Measurements from ENCODE around the gene TVP23C.

TVP23C gene

DNA sequence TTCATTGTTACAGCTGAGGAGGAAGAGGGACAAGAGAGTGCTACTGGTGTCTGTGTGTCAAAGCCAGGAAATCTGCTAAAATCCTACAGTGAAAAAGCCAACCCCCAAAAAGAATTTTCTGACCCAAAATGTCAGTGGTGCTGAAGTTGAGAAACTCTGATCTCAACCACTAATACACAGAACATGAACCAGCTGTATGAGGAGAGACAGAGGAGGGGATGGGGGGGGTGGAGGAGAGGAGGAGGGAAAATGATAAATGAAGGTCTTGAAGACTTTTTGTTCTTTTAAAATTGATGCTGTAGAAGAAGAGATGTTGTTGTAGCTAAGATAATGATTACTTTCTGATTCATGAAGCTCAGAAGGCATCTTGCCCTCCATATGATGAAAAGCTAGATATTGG, 68.5 kb downstream of the TVP23C start:
- no peak for DNase-seq

DNA sequence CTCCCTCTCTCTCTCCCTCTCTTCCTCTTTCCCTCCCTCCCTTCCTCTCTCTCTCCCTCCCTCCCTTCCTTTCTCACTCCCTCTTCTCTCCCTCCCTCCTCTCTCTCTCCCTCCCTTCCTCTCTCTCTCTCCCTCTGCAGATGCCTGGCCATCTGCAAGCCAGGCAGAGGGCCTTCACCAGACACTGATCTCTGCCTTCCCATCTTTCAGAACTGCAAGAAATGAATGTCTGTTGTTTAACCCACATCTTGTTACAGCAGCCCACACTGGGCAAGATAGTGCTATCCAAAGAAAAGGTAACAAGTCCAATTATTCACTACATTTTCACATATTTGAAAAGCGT, 69.6 kb downstream of the TVP23C start:
- DNase-seq = no peak

- no peak for DNase-seq
Observed at GRCh38 chr17:15492791-15493692, 70.2 kb downstream of the TVP23C start.

GRCh38 chr17:15492186-15492585, 71.1 kb downstream of the TVP23C start:
- DNase-seq = no peak

- DNase-seq = no peak
Observed at GRCh38 chr17:15490634-15491261, 72.5 kb downstream of the TVP23C start.

GRCh38 chr17:15488557-15488956, 74.7 kb downstream of the TVP23C start:
- DNase-seq = no peak

- DNase-seq = no peak
Observed at GRCh38 chr17:15485045-15485444, 78.2 kb downstream of the TVP23C start.

DNA sequence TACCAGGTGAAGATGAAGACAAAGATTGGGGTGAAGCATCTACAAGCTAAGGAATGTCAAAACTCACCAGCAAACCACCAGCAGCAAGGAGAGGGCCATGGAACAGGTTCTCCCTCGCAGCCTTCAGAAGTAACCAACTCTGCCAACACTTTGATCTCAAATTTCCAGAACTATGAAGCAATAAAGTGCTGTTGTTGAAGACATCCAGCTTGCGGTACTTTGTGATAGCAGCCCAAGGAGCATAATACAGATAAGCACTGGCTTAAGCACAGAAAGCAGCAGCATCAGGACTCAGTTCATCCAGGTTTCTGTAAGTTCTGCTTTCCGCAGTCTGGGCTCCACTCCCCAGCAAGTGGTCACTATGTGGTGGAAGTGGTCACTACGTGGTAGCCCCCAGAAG, 79.9 kb downstream of the TVP23C start:
- no peak for DNase-seq

GRCh38 chr17:15482476-15482875, 80.8 kb downstream of the TVP23C start:
- DNase-seq = no peak

DNA sequence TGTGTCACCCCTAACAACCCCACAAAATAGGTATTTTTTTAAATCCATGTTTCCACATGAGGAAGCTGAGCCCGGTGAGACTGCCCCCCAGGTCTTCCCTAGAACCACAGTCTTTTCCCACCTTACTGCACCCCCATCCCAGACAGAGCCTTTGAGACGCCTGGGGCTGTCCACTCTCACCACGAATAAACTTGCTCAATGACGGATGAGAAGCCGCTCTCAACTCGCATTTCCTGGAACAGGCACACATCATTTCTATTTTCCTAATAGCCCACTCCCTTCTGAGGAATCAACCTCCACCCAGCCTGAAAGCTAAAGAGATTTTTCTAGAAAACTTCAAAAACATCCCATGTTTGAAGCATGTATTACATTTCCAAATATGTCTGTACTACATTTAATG, 81.8 kb downstream of the TVP23C start:
- DNase-seq = no peak

GRCh38 chr17:15480204-15480603, 83.1 kb downstream of the TVP23C start:
- no peak for DNase-seq

DNA sequence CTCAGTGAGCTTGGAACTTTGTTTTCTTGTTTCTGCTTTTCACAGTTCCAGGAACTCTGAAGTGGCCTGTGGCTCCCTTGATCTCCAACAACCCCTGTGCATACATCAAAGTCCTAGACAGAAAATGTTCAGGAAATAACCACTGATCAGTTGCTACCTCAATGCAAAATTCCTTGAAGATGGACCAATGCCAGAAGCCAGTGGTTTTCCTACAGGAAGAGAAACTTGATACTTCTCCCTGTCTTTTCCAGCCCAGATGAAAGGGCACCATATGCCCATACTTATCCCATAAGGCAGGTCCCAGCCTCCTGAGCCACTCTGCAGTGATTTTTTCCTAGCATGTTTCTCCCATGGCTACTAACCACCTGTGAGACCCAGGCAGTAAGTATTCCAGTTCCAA, 83.6 kb downstream of the TVP23C start:
- DNase-seq = no peak

DNA sequence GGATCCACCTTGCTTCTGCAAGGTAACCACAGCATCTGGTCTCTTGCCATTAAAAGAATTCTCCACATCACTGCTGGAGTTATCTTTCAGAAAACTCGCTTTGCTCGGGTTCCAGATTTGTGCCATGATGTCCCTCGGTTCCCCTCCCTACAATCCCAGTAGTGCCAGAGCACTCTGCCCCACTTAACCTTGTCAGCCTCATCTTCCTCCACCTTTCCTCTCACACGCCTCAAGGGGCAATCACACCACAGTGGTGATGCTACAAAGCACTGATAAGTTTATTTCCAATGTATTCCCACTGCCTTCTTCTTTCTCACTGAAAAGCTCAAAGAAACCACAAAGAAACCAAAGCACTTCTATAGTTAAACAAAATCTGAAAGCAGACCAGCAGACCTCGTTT, 84.4 kb downstream of the TVP23C start:
- DNase-seq = no peak

GRCh38 chr17:15475631-15476354, 87.5 kb downstream of the TVP23C start:
- DNase-seq = no peak

GRCh38 chr17:15472891-15473290, 90.4 kb downstream of the TVP23C start:
- no peak for DNase-seq

- no peak for DNase-seq
Observed at GRCh38 chr17:15470536-15470935, 92.7 kb downstream of the TVP23C start.

GRCh38 chr17:15469260-15469659, 94.0 kb downstream of the TVP23C start:
- no peak for DNase-seq

- DNase-seq = no peak
Observed at GRCh38 chr17:15468126-15468525, 95.2 kb downstream of the TVP23C start.

DNA sequence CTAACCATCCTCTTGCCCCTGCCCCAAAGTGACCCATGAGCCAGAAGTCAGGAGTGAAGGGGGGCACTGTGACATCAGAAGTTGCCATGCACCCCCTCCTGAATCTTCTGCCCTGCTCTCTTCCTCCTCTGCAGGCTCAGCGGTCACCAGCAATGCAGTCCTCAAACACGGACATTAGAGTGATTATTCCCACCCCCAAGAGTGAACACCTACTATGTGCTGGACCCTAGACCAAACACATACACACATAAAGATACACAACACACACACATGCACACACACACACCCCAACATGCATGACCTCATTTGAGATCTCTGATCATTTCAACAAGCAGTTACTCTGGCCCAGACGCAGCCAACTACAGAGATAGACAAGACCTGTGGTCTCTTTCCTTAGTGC, 95.7 kb downstream of the TVP23C start, which contains the start of gene CDRT4:
CDRT4 (minus strand) TSS at position 30 of the 400 bp plus-strand sequence. CDS start 27,383 bp downstream, outside the sequence.
- DNase-seq = no peak

DNA sequence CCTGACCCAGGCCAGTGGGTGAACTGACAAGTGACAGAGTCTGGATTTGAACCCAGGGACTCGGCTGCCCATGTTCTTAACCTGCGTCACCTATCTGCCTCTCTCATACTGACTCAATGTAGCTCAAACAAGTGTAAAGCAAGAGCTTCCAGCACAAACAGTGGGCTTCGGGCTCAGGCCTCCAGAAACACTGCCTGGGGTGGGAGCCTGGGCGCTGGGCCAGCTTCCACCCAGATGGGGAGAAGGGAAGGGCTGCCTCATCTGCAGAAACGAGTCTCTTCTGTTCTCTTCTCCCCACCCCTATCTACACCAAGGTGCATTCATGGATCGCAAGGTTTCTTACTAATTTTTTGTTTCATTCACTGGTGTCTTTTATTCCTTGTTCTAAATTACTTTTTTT, 97.2 kb downstream of the TVP23C start:
- DNase-seq = no peak

GRCh38 chr17:15465045-15465701, 98.1 kb downstream of the TVP23C start:
- no peak for DNase-seq

DNA sequence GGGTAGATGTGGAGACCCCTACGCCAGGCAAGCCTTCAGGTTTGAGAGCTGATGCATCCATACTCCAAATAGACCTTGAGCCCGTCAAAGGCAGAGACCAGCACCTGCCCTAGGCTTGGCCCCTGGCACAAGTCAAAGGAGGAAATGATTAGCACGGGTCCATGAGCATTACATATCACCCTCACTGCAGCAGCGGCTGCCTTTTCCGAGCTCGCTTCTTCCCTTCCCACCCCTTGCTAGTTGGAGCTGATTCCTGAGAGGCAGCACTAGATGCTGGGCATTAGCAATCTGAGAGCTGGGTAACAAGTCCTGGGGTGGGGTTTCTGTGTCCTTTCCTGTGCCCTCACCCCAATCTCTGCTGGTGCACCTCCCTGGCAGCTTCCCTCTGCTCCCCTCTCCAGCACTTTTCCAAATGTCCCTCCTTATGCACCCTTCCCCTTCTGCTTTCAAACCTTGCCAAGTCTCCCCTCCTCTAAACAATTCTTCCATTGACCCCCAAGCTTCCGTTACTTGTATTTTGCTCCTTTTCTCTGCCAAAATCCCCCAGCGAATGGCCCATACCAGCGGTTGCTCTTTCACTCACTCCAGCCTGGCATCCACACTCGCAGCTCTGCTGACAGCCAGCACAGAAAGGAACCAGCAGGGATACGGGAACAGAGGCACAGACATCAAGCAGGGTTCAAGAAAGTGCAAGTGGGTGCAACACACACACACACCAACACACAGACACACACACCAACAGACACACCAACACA, 98.9 kb downstream of the TVP23C start:
- DNase-seq = no peak

All from NCI-H1930 (cell line).